Measurements from ENCODE around the gene CENPC. TPM values are rescaled to one million over a fixed set of nuclear protein-coding genes. Genes with fewer than 3 reads are reported as not detected.

The CENPC gene
- total and polyA plus RNA-seq, 2 donors (not counting 3 experiments of a cell fraction or from before 2014, with no cell fraction given) = 3.6 to 26.4 TPM

GRCh38 chr4:67587156-67587555, 41.9 kb upstream of the CENPC start:
- FAIRE-seq (no peak), DNase-seq (ENCODE audit: low read depth, low spot score) (no peak)
- dilution Hi-C loops (cut with MboI; ENCODE audit: extremely low pct_ligation_motif_present, low sequenced_read_pairs) (no loop called here), intact Hi-C loops (cut with micrococcal nuclease) (no loop called here)
- Histone ChIP-seq H3K36me3 (ENCODE audit: control insufficient read depth in 2 of 2, extremely low read depth in 1 of 2, insufficient read depth in 2 of 2, low read length in 2 of 2) (no peaks in the 10 kb centered on the region), H3K27ac (ENCODE audit: insufficient read depth, low read depth, low read length) (no peak overlapping the region), H3K27me3 (ENCODE audit: control insufficient read depth in 2 of 2, insufficient read depth in 2 of 2, low read length in 2 of 2) (no peaks in the 10 kb centered on the region), H3K4me1 (ENCODE audit: control insufficient read depth, extremely low read depth, insufficient read depth, low read length) (no peaks in the 10 kb centered on the region), H3K9ac (replicated peaks; ENCODE audit: extremely low read depth, insufficient read depth, low read length) (no peak overlapping the region), H3K4me2 (ENCODE audit: insufficient read depth, low read length) (no peak overlapping the region), H3K9me3 (replicated peaks; ENCODE audit: control insufficient read depth, insufficient read depth, low read length) (no peaks in the 10 kb centered on the region), H3K4me3 (replicated peaks in 1 of 3; ENCODE audit: insufficient read depth in 1 of 3, low read depth in 1 of 3, low read length in 3 of 3) (no peak overlapping the region), H3K79me2 (ENCODE audit: control insufficient read depth, insufficient read depth, low read length) (no peaks in the 10 kb centered on the region), H2AFZ (ENCODE audit: low read depth, low read length) (no peak overlapping the region), H4K20me1 (replicated peaks; ENCODE audit: control insufficient read depth, extremely low read depth, insufficient read depth, low read length) (no peaks in the 10 kb centered on the region), H3K9me1 (replicated peaks; ENCODE audit: control insufficient read depth, extremely low read depth, insufficient read depth, low read length) (no peaks in the 10 kb centered on the region)
- TF ChIP-seq GATA2 (IDR thresholded peaks at IDR 0.05; ENCODE audit: insufficient read depth, insufficient read length, low read depth, low read length) (no peak), MYC (IDR thresholded peaks at IDR 0.05; ENCODE audit: low read depth, low read length) (no peak), FOS (IDR thresholded peaks at IDR 0.05; ENCODE audit: borderline replicate concordance, insufficient read depth, low read length) (no peak), POLR2A (IDR thresholded peaks at IDR 0.05; ENCODE audit: low read depth, low read length) (no peak), POLR2AphosphoS5 (IDR thresholded peaks at IDR 0.05; ENCODE audit: insufficient read depth, low read depth, low read length) (no peak), MAX (IDR thresholded peaks at IDR 0.05; ENCODE audit: insufficient read depth, insufficient read length) (no peak), EZH2 (IDR thresholded peaks at IDR 0.05; ENCODE audit: borderline replicate concordance, low read depth, low read length, severe bottlenecking) (no peak), JUN (IDR thresholded peaks at IDR 0.05; ENCODE audit: borderline replicate concordance, insufficient read depth, insufficient read length, low read depth) (no peak), CTCF (IDR thresholded peaks at IDR 0.05; ENCODE audit: extremely low read depth in 1 of 2, insufficient read depth in 1 of 2, low read depth in 1 of 2, low read length in 2 of 2) (no peak)
- POLR2A ChIA-PET = no interaction called here
- no TSS peak for BruUV-seq (replicated peaks)
- CTCF ChIA-PET = interaction anchor here (1.0 kb wide), 1 partner anchor 159 kb away, joined by 3 read pairs; no protein-coding TSS in a partner anchor
